CD4-positive, alpha-beta T cell treated with Interleukin-6 at 100 ng/mL for 8 hours (primary cell): ENCODE data around the gene RASGRF1.
A peak's percentile ranks its signal among the peaks of the same experiment; 100 is the strongest.

ENCODE experiments used
- DNase-seq: peaks from one replicate; pipeline ENCODE4 v3.0.0-alpha.2; 2020; ENCODE audit warnings: mixed read lengths, low spot score

The RASGRF1 gene

DNA sequence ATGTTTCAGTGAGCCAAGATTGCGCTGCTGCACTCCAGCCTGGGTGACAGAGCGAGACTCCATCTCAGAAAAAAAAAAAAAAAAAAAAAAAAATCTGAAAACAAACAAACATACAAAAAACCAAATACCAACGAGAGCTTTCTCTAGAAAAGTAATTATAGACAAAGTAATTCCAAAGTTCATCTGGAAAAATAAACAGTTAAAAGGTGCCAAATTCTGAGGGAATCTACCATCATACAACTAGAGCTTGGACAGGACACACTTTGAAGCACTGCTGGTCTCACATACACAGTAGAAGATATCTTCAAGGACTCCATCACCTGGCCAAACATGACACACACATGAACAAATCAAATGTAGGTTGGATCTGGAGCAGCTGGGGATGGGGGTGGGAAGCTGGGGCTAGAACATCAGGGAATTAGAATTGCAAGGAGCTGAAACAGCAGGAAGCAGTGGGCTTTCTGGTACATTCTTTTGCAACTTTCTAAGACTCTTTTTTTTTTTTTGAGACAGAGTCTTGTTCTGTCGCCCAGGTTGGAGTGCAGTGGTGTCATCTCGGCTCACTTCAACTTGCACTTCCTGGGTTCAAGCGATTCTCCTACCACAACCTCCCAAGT lies 104.6 kb downstream of the RASGRF1 start:
- DNase-seq: no peak

DNA sequence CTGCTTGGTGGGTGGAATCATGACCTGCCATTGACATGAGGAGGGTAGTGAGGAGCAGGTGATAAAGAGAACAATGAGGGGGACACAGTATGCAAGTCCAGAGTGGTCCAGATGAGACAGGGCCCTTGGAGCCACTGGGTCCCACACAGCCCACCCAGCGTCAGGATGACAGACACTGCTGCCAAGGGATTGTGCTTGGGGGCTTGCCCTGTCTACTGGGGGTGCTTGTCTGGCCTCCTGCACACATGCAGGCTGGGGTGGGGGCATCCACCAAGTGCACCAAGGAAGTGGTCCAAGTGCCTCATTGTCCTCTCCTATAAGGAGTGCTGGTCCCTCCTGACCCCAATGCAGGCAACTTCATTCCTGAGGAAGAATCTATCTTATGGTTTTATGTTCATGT lies 106.5 kb downstream of the RASGRF1 start:
- DNase-seq: no peak

DNA sequence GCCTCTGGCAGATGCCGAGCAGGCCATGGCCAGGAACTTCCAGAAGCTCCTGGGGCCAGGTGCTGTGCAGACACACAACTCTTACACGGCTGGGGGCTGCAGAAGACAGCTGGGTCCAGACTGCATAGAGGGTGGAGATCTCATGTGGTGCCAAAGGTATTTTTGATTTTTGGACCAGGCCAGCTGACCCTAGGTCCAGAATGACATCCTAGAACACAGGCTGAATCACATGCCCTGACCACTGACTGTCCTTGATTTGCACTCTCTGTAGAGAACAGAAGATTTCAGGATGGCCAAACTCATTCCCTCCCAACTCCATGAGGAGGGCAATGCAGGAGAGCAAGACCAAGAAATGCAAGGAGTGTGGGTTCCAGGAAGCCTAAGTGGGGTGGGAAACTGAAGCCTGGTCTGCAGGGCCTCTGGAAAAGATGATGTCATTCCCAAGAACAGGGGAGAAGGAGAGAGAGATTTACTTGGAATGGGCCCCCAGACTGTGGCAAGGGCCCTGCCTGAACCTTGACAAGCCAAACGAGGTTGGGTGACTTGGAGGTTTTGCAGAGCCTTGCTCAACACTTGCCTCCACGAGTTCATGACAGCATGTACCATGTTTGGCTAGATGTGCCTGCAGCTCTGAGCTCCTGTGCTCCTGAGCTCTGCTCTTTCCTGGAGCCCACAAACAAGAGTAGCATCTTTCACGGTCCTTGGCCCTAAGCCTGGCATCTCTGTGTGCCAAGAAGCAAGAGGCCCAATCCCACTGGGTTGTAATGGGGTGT lies 107.2 kb downstream of the RASGRF1 start:
- no peak for DNase-seq

DNA sequence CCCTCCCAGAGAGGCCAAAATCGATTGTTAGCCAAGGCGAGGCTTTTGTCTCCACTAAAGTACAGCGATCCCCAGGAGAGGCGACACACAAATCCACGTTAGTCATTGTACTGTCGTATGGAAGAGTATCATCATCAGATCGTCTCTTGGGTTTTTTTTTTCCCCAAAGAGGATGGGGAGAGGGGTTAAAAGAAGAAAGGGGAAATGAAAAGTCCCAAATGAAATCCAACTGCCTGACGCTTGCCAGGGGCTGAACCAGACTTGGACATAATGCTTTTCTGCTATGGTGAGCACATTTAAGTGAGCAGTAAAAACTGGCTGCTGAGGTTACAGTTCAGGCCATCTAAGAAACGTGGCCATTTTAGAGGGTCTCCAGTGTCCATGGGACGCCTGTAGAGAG lies 107.8 kb downstream of the RASGRF1 start:
- DNase-seq: no peak

DNA sequence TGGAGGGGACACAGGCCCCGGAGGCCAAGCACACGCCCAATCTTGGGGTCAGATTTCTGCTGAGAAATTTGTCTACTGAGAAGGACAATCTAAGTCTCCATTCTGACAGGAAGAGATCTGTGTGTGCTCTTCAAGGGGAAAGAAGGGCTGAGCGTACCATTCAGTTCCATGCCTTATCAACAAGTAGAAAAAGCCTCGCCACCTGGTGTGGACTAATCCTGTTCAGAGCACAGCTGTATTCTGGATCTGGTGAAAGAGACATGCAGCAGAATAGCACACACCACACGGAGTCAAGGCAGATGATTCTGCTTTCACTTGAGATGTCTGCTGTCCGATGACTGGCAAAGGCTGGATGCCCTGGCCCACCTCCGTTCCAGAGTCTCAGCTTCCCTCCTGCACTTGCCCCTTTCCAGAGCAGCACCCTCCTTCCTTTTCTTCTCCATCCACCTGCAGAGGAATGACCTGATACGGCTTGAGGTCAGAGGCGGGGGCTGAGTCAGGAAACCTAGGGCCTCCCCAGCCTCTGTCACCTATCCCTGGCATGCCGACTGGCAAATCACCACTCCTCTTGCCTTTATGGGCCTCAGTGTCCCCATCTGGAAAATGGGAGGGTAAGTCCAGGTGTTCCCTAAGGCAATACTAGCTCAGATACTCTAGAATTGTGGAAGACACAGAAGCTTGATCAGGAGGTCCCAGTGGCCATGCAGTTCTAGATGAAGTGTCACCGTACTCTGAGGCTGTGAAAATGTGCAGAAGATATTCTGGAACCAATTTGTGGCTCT lies 108.9 kb downstream of the RASGRF1 start:
- no peak for DNase-seq

DNA sequence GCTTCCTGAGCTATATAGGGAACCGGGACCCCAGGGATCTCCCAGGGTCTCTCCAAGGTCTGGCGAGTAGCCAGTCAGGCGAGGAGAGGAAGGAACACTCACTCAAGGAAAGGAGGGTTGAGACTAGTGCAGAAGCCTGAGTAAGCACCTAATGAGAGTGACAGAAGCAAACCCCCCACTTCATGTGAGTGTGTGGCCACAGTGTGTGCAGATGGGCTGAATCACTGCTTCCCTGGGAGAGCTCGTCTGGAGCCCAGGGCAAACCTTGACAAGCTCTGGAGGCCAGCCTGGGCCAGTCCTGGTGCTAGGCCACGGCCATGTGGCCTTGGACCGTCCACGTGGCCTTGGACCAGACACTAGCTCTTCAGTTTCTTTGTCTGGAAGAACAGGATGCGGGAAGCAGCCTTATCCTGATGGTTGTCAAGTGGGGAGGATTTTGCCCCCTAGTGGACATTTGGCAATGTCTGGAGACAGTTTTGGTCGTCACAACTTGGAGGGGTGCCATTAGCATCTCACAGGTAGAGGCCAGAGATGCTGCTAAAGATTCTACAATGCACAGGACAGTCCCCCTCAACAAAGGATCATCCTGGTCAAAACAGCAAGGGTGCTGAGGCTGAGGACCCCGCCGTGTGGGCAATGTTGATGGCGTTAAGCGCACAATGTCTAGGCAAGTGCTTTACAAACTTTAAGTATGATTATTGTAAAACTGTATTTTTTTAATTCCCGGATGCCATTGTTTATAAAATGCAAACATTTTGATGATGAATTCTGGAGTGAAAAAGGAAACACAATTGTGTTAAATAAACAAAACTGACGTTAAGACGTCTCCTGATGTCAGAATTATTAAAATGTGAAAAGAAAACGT lies 110.9 kb downstream of the RASGRF1 start:
- DNase-seq: peak; percentile 25

DNA sequence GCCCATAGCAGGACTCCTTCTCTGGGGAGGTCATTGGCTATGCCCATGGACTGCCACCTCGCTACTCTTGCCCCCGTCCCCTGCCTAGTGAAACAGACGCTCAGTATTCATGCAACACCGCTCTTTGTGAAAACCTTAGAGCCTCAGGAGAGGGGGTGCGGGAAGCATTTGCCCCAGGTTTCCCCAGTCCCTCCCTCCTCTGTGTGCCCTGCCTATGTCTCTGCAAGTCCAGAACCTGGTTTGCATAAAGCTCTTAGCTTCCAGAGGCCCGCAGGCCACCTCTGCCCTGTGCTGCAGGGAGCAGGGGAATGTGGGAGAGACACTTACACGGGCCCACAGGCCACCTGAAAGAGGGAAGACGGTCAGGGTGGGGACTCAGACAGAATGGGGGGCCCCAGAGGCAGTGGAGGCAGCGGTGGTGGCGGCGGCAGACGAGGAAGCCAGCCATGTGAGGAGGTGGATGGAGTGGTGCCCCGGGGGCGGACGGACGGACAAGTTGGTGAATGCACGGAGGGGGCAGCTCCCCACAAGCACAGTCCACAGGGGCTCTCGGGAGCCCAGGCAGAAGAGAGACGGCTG lies 111.9 kb downstream of the RASGRF1 start:
- DNase-seq: no peak

DNA sequence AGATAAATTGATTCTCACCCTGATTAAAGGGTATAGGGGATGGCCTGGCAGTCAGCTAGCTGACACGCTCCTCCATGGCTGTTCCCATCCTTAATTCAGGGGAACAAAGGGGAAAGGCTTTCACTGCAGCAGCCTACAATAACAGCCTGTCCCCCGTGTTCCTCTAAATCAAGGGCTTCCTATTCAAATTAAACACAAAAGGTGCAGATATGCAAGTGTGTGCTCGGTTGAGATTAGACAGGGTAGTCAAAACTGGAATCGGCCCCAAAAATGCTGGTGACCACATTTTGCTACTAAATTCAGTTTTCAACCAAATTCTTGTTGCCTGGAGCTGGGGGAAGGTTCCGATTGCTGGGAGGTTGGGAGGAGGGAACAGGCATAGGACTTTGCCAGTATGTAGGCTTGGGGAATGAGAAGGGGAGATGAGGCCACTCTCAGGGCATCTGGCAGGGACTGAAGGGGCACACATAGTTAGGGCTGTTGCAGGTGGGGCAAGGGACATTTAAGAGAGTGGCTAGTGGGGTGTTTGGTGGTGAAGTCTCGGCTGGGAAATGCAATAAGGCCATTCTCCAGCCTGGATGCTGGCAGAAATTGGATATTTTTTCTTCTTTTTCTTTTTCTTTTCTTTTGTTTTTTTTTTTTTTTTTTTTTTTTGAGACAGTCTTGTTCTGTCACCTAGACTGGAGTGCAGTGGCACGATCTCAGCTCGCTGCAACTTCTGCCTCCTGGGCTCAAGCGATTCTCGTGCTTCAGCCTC lies 112.8 kb downstream of the RASGRF1 start:
- no peak for DNase-seq

DNA sequence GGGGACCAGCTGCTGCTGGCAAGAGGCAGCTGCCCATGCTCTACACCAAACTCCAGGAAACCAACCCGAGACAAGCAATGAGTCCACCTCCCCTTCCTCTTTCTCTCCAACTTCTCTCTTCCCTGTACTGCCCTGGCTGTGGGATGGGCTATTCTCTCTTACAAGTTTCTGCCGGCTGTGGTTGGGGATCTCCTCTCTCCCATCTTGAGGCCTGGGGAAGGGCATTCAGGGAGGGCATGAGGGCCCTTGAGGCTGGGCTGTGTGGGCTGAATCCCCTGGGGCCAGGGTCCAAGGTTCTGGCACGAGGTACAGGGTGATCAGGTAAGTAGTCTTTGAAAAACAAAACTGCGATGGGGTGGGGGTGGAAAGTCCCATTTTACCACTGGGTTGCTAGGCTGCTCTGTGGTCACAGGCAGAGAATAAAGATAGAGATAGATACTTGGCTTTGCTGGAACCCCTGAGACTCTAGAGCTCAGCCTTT lies 113.4 kb downstream of the RASGRF1 start:
- DNase-seq: no peak

DNA sequence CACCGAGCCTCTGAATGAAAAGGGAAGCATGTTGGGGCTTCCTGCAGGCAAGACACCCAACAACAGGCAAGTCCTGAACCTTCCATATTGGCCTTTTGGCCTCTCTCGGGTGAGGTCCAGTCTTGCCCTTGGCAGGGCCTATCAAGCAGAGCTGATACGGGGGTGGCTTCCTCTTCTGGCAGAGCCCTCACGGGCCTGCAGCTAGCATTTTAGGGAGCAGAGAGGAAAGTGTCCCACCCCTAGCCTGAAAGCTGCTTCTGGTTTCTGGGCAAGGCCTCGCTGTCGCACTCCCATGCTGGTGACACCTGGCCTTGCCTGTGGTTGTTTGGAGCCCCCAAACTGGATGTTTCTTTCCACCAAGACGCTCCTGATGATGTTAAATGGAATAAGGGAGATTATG lies 113.9 kb downstream of the RASGRF1 start:
- no peak for DNase-seq

DNA sequence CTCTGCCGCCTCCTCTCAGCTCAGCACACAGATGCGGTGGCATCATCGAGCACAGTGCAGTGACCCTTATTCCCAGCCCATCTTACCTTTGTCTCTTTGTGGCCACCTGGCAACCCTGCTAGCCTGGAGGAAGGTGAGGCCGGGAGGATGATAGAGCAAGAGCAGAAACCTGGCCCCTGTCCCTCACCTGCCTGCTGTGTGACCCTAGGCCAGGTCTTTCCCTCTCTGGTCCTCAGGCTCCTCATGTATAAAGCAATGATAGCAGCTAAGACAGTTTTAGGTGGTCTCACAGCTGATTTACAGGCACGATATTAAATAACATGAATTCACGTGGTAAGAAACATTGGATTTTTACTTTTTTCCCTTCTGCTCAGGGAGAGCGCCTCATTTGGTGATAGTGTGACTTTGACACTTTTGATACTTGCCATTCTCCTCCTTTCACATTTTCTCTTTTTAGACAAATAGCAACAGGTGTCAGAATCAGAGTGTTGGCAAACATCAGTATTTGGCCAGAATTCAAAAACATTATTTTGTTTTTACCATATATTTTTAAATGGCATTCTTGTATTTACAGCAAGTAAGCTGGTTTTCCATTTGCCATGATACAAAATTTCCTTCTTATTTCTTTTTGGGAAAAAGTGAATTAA lies 116.2 kb downstream of the RASGRF1 start:
- no peak for DNase-seq

DNA sequence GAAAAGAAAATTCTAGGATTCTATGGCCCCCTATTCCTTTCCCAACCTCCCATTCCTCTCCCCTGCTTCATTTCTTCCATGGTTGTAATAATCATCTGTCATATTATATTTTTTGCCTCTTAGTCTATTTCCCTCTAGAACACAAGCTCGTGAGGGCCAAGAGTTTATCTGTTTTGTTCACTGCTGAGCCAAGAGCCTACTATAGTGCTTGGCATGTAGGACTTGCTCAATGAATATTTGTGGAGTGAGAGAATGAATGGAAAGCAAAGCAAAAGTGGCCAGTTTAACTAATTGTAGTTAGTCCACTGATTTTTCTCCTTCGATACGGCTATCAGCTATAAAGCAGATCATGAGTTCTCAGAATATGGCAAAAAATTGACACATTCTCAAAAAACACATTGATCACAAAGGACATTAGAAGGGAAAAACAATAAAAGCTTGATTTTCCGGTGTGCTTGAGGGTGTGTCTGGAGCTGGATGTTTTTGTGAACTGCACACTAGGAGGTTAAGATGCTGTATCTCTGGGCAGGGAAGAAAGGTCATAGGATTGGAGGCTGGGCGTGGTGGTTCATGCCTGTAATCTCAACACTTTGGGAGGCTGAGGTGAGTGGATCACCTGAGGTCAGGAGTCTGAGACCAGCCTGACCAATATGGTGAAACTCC lies 120.8 kb downstream of the RASGRF1 start:
- no peak for DNase-seq

DNA sequence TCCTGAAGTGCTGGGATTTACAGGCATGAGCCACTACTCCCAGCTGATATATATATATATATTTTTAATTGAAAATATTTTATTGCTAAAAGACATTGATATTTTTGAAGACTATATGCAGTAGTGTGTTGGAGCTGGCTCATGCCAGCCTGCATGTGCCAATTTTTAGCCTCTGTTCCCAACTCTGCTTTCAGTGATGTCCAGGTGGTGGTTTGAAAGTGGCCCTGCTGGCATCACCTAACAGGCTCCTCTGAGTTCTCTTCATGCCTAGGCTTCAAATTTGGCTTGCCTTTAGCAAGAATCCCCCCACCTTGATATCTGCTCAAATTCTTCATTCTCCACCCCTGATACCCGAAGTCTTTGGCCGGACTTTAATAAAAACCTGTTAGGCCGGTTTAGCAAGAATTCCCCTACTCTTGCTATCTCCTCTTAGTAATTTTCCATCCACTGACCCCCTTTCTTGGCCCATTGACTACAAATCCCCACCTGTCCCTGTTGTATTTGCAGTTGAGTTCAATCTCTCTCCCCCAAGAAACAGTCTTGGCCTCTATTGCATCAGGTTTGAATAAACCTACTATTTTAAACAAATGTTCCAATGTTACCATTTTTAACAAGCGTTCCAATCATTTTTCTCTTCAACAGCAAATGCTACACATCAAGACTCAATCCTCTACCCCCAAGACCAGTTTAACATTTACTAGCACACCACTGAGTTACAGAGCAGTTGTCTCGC lies 121.9 kb downstream of the RASGRF1 start:
- no peak for DNase-seq

DNA sequence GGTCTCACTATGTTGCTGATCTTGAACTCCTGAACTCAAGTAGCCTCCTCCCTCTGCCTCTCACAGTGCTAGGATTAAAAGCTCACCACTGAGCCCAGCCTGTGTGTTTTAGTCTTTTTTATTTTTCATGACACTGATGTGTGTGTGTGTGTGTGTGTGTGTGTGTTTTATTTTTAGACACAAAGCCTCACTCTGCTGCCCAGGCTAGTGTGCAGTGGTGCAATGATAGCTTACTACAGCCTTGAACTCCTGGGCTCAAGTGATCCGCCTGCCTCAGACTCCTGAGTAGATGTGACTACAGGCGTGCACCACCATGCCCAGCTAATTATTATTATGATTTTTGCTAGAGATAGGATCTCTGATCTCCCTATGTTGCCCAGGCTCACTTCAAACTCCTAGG lies 122.5 kb downstream of the RASGRF1 start:
- DNase-seq: no peak

DNA sequence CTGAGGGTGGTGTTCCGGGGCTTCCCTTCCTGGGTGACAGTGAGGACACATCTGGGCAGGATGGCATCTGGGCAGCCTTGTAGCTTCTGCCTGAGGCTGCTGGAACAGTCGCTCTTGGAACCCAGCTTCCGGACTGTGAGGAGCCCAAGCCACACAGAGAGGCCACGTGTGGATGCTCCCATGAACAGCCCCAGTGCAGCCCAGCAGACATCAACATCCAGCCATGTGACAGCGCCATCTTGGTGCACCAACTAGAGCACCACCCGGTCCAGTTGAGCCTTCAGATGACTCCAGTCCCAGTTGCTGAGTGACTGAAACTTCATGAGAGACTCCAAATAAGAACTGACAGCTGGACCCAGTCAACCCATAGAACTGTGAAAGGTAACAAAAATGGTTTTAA lies 130.3 kb downstream of the RASGRF1 start:
- no peak for DNase-seq

DNA sequence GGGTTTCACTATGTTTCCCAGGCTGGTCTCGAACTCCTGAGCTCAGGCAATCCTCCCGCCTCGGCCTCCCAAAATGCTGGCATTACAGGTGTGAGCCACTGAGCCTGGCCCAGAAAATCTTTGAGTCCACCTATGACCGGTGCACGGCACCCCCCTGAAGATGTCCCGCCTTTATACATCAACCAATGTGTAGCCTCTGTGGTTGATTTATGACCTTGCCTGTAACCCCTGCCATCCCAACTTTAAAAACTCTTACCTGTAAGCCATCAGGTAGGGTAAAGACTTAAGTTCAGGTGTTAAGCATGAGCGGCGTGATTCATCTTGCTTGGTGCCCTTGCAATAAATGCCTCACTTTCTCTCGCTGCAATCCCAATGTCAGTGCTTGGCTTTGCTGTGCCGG lies 131.2 kb downstream of the RASGRF1 start:
- no peak for DNase-seq

DNA sequence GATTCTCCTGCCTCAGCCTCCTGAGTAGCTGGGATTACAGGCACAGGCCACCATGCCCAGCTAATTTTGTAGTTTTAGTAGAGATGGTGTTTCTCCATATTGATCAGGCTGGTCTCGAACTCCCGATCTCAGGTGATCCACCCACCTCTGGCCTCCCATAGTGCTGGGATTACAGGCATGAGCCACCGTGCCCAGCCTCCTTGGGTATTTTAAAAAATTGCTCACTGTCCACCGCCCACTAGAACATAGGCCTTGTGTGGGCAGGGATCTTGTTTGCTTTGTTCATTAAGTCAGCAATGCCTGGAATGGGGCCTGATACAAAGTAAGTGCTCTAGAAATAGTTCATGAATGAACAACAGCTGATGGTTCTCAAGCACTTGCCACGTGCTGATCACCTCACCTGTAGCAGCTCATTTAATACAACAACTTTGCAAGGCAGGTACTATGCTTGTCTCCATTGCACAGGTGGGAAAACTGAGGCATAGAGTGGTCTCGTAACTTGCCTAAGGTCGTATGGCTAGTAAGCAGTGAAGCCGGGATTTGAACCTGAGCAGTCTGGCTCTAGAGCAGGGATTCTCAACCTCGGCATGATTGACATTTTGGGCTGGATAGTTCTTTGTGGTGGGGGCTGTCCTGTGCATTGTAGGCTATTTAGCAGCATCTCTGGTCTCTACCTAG lies 133.0 kb downstream of the RASGRF1 start:
- DNase-seq: no peak

DNA sequence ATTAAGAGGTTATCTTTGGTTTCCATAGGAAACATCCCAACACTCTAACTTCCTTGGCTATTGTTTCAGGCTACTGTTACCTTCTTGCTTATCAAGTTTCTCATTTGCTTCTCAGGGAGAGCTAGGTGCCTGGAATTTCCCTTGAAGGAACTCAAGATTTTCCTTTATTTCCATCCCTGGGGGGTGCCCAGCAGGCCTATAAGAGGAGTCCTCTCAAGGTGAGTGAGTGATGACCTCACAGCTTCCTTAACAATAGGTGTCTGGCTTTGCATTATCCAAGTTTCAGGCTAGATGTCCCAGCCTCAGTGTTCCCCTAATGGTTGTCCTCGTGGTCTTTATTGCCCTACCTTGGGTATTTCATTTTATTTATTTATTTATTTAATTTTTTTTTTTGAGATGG lies 133.6 kb downstream of the RASGRF1 start:
- no peak for DNase-seq

DNA sequence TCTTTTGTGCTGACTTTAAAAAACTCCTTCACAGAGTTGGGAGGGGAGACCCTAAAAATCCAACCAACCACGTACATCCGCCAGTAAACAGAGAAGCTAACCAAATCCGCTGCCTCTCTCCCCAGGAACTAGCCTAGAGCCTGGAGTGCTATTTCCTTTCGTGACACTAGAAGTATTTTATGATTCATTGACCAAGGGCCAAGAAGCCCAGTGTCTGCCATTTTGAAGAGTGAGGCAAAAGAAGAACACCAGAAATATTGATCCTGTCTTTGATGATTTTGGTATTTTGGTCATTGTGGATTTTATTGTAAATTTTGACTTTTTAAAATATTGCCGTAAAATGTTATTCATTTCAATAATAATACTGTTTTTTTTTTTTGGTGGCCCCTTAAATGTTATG lies 135.2 kb downstream of the RASGRF1 start:
- DNase-seq: no peak
